Common myeloid progenitor, CD34-positive (primary cell): Measurements from ENCODE around the gene PHLDA1.

Experiments used
- CTCF ChIA-PET: fragments of 350-600 bp; sonication (Branson Sonifier 250); formaldehyde crosslinking; loops from one replicate; lab custom pipeline; 2021; ENCODE audit warnings: antibody characterized with exemption; lab: Charles Lee
- POLR2A ChIA-PET: fragments of 350-600 bp; sonication (Branson Sonifier 250); formaldehyde crosslinking; loops from one replicate; lab custom pipeline; 2021; ENCODE audit warnings: antibody characterized with exemption; lab: Charles Lee
- DNase-seq, 3 donors: peaks; one replicate each; pipeline versions ENCODE4 v3.0.0 to v3.0.0-alpha.2; 2013
- H3K27ac ChIP-seq, 2 experiments: 1 replicate in 1 of 2; 2 replicates in 1 of 2; pipeline ENCODE4 v1.7.0; 2013; ENCODE audit warnings: inconsistent platforms in 2 of 2, low read length in 2 of 2, mild to moderate bottlenecking in 2 of 2, low read depth in 1 of 2, moderate library complexity in 1 of 2; ENCODE audit not compliant: severe bottlenecking in 2 of 2, insufficient read depth in 1 of 2, poor library complexity in 1 of 2
- H3K27me3 ChIP-seq, 5 experiments: replicated peaks in 2 of 5; 1 replicate in 3 of 5; 2 replicates in 2 of 5; pipeline versions ENCODE4 v1.6.1 to v1.7.0; 2013; ENCODE audit warnings: low read length in 4 of 5, mild to moderate bottlenecking in 2 of 5, moderate library complexity in 2 of 5, inconsistent platforms in 1 of 5; ENCODE audit not compliant: insufficient read depth in 5 of 5, control insufficient read depth in 4 of 5
- H3K36me3 ChIP-seq, 4 experiments: 1 replicate in 2 of 4; 2 replicates in 2 of 4; pipeline versions ENCODE4 v1.6.1 to v1.7.0; 2013; ENCODE audit warnings: low read length in 3 of 4, control low read depth in 1 of 4, mild to moderate bottlenecking in 1 of 4; ENCODE audit not compliant: control insufficient read depth in 4 of 4, insufficient read depth in 4 of 4
- H3K4me1 ChIP-seq, 4 experiments: 1 replicate in 3 of 4; 2 replicates in 1 of 4; pipeline versions ENCODE4 v1.6.1 to v1.7.1; 2013; ENCODE audit warnings: low read length in 3 of 4, mild to moderate bottlenecking in 3 of 4, control low read depth in 1 of 4, inconsistent platforms in 1 of 4, moderate library complexity in 1 of 4; ENCODE audit not compliant: control insufficient read depth in 4 of 4, insufficient read depth in 4 of 4; ENCODE audit errors: control extremely low read depth in 1 of 4
- H3K4me3 ChIP-seq, 7 experiments: 1 replicate in 4 of 7; 2 replicates in 3 of 7; pipeline versions ENCODE4 v1.5.1 to v1.7.0; 2013; ENCODE audit warnings: mild to moderate bottlenecking in 7 of 7, low read length in 6 of 7, moderate library complexity in 6 of 7, inconsistent platforms in 2 of 7, low read depth in 2 of 7, control low read depth in 1 of 7; ENCODE audit not compliant: insufficient read depth in 4 of 7, control insufficient read depth in 1 of 7; ENCODE audit errors: extremely low read depth in 1 of 7
- H3K9me3 ChIP-seq, 5 experiments: 1 replicate in 4 of 5; 2 replicates in 1 of 5; pipeline versions ENCODE4 v1.6.1 to v1.7.1; 2013; ENCODE audit warnings: low read length in 4 of 5, mild to moderate bottlenecking in 2 of 5, inconsistent platforms in 1 of 5, low read depth in 1 of 5, moderate library complexity in 1 of 5; ENCODE audit not compliant: control insufficient read depth in 4 of 5, insufficient read depth in 2 of 5; ENCODE audit errors: control extremely low read depth in 1 of 5
- WGBS: methylation state at CpG from one replicate; pipeline ENCODE4 v1.1.5; 2013; ENCODE audit not compliant: insufficient coverage; 5-methylcytosine and 5-hydroxymethylcytosine counted together

PHLDA1 gene

DNA sequence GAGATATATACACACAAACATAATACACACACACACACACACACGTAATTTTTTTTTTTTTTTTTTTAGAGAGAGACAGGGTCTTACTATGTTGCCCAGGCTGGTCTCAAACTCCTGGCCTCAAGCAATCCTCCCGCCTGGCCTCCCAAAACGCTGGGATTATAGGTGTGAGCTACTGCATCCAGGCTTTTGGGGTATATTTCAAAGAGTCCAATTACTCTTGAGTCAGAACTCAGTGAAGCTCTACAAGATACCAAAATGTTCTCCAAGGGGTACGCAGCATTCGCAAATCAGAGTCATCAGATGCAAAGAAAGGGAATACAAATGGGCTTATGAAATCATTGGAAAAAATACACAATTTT, 54.0 kb downstream of the PHLDA1 start:
- H3K27me3 ChIP-seq = no peaks in the 10 kb centered on the region
- CTCF ChIA-PET = no interaction called here
- peaks cover 0 to 22% (median 4%) of the 10 kb centered on the region in 4 experiments for H3K4me1 ChIP-seq
- POLR2A ChIA-PET = interaction anchor here (0.6 kb wide), 1 partner anchor 51 kb away, joined by 5 read pairs; no protein-coding TSS in a partner anchor
- H3K9me3 ChIP-seq = no peaks in the 10 kb centered on the region
- H3K27ac ChIP-seq = peak overlapping the region in 1 of 2 experiments; percentile 58
- 100% methylated on average over 1 of the region's 5 CpGs for WGBS
- H3K4me3 ChIP-seq = no peak overlapping the region
- no peaks in the 10 kb centered on the region for H3K36me3 ChIP-seq
- DNase-seq = no peak

GRCh38 chr12:75976913-75977312, 54.7 kb downstream of the PHLDA1 start:
- no peak for DNase-seq
- Histone ChIP-seq H3K27me3 (no peaks in the 10 kb centered on the region), H3K27ac (no peak overlapping the region), H3K9me3 (no peaks in the 10 kb centered on the region), H3K36me3 (no peaks in the 10 kb centered on the region), H3K4me3 (no peak overlapping the region), H3K4me1 (peaks cover 0 to 22% (median 4%) of the 10 kb centered on the region in 4 experiments)
- CTCF ChIA-PET = no interaction called here
- WGBS = 100% methylated on average over 2 of the region's 3 CpGs
- POLR2A ChIA-PET = interaction anchor here (0.5 kb wide), 1 partner anchor 109 kb away, joined by 3 read pairs; no protein-coding TSS in a partner anchor

DNA sequence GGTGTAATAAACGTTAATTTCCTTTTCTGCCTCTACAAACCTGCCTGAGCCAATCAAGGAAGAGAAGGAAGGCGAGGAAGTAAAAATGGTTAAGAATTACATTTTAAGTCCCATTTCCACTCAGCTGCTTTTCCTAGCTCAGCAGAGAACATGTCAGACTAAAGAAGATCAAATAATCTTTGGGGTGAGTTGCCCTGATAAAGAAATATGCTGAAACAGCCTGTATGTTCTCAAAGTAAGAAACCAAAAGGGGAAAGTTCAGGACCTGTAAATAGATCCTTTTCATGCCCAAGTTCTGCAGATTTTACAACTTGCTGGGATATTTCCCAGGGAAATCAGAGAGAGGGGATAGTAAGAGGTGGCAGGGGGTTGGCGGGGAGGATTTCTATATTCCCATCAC, 55.5 kb downstream of the PHLDA1 start:
- Histone ChIP-seq H3K36me3 (no peaks in the 10 kb centered on the region), H3K9me3 (no peaks in the 10 kb centered on the region), H3K4me1 (peaks cover 0 to 22% (median 4%) of the 10 kb centered on the region in 4 experiments), H3K27ac (no peak overlapping the region), H3K4me3 (no peak overlapping the region), H3K27me3 (no peaks in the 10 kb centered on the region)
- ChIA-PET POLR2A (interaction anchor here (0.5 kb wide), 1 partner anchor 108 kb away, joined by 3 read pairs; no protein-coding TSS in a partner anchor), CTCF (no interaction called here)
- WGBS = 60% methylated on average over 1 of the region's 3 CpGs
- DNase-seq = no peak

- no CpG with 5 or more reads among the region's 2 CpGs for WGBS
- H3K27ac ChIP-seq = no peak overlapping the region
- no peak overlapping the region for H3K4me3 ChIP-seq
- DNase-seq = no peak
- no peaks in the 10 kb centered on the region for H3K36me3 ChIP-seq
- ChIA-PET POLR2A (no interaction called here), CTCF (interaction anchor here (0.7 kb wide), 1 partner anchor 15 kb away, joined by 3 read pairs; no protein-coding TSS in a partner anchor)
- H3K4me1 ChIP-seq = peaks cover 0 to 22% (median 4%) of the 10 kb centered on the region in 4 experiments
- no peaks in the 10 kb centered on the region for H3K27me3 ChIP-seq
- H3K9me3 ChIP-seq = no peaks in the 10 kb centered on the region
These were observed 55.9 kb downstream of the PHLDA1 start for GRCh38 chr12:75975702-75976101.
